Measurements from ENCODE around the gene AUTS2. TPM values are rescaled to one million over a fixed set of nuclear protein-coding genes. Genes with fewer than 3 reads are reported as not detected.

AUTS2 gene
- polyA plus RNA-seq, 3 donors, result 0.08 to 0.35 TPM; not detected in 1

DNA sequence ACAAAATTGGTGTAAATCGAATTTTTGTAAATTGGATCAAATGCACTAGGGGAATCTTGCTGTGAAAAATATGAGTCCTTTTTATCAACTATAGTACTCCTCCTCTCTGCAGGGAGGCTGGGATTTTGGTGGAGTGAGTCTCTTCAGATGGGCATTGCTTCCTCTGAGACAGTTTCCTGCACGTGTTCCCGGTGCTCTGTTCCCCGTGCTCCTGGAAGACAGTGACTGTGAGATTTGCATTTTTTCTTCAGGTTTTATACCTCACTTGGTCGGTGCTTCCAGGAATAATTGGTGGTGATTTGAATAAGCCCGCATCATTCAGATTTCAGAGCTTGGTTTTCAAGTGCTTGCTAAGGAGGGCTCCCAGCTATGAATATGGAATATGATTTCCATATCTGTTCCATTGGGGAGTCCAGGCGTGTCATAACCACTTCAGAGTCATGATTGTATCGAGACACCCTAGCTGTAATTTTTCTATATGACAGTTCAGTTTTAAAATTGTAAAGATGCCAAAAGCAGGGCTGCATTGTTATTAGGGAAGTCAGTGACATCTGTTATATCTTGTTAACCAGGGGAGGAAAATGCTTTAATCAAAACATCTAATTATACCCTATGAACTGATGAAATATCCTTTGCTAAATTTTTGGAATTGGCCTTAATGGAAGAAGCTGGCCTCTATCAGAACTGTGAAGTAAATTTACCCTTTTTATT lies 12.3 kb downstream of the AUTS2 start:
- Histone ChIP-seq H3K27me3 (ENCODE audit: control insufficient read depth in 2 of 2, insufficient read depth in 2 of 2, low read length in 2 of 2) (no peaks in the 10 kb centered on the region), H3K4me2 (replicated peaks; ENCODE audit: extremely low read depth, low read length, poor library complexity, severe bottlenecking) (no peak overlapping the region), H2AFZ (ENCODE audit: insufficient read depth, low read depth, low read length, poor library complexity, severe bottlenecking) (no peak overlapping the region), H3K4me1 (ENCODE audit: control insufficient read depth in 1 of 2, insufficient read depth in 2 of 2, low read length in 2 of 2) (no peaks in the 10 kb centered on the region), H3K9ac (ENCODE audit: insufficient read depth, low read length, poor library complexity, severe bottlenecking) (no peak overlapping the region), H3K79me2 (ENCODE audit: insufficient read depth, low read length) (no peaks in the 10 kb centered on the region), H3K27ac (ENCODE audit: low read depth in 1 of 2, low read length in 2 of 2) (no peak overlapping the region), H3K4me3 (replicated peaks in 1 of 3; ENCODE audit: low read depth in 2 of 3, low read length in 3 of 3) (no peak overlapping the region), H3K9me3 (replicated peaks in 1 of 2; ENCODE audit: control insufficient read depth in 1 of 2, insufficient read depth in 1 of 2, low read length in 2 of 2) (no peaks in the 10 kb centered on the region), H4K20me1 (ENCODE audit: insufficient read depth, low read length) (no peaks in the 10 kb centered on the region), H3K36me3 (replicated peaks in 1 of 2; ENCODE audit: control insufficient read depth in 1 of 2, insufficient read depth in 2 of 2, low read length in 2 of 2) (no peaks in the 10 kb centered on the region)
- intact Hi-C loops (cut with micrococcal nuclease), result no loop called here
- H3K4me1 Mint-ChIP-seq, result no peaks in the 10 kb centered on the region
- no peaks in the 10 kb centered on the region for H3K36me3 Mint-ChIP-seq
- H3K27ac Mint-ChIP-seq, result no peak overlapping the region
- H3K27me3 Mint-ChIP-seq (ENCODE audit: low read depth in 3 of 3), result peaks cover 0 to 4% (median 4%) of the 10 kb centered on the region in 3 donors
- H3K9me3 Mint-ChIP-seq, result no peaks in the 10 kb centered on the region
- H3K4me3 Mint-ChIP-seq, result no peak overlapping the region
- TF ChIP-seq, protein P1, sequence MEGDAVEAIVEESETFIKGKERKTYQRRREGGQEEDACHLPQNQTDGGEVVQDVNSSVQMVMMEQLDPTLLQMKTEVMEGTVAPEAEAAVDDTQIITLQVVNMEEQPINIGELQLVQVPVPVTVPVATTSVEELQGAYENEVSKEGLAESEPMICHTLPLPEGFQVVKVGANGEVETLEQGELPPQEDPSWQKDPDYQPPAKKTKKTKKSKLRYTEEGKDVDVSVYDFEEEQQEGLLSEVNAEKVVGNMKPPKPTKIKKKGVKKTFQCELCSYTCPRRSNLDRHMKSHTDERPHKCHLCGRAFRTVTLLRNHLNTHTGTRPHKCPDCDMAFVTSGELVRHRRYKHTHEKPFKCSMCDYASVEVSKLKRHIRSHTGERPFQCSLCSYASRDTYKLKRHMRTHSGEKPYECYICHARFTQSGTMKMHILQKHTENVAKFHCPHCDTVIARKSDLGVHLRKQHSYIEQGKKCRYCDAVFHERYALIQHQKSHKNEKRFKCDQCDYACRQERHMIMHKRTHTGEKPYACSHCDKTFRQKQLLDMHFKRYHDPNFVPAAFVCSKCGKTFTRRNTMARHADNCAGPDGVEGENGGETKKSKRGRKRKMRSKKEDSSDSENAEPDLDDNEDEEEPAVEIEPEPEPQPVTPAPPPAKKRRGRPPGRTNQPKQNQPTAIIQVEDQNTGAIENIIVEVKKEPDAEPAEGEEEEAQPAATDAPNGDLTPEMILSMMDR (IDR thresholded peaks at IDR 0.05), result no peak
- no peak for DNase-seq
- 0% methylated on average over 3 of the region's 8 CpGs for WGBS (ENCODE audit: insufficient coverage)

DNA sequence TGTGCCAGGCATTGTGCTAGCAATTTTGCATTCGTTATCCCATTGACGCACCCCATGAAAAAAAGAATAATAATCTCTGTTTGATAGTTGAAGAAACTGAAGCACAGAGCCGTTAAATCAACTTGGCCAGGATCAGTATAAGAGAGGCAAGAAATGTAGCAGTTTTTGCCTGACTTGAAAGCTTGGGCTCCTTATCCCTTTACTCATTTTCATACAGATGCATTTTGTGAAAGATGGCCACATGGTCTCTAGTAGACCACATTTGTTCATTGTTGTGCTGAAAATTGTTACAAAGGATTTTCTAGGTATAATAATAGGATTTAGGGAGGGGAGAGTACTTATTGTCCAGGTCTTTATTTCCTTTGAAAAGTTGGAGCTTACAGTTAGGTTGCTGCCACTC lies 14.7 kb downstream of the AUTS2 start:
- Histone ChIP-seq H3K4me2 (replicated peaks; ENCODE audit: extremely low read depth, low read length, poor library complexity, severe bottlenecking) (no peak overlapping the region), H4K20me1 (ENCODE audit: insufficient read depth, low read length) (no peaks in the 10 kb centered on the region), H3K27me3 (ENCODE audit: control insufficient read depth in 2 of 2, insufficient read depth in 2 of 2, low read length in 2 of 2) (no peaks in the 10 kb centered on the region), H2AFZ (ENCODE audit: insufficient read depth, low read depth, low read length, poor library complexity, severe bottlenecking) (no peak overlapping the region), H3K4me1 (ENCODE audit: control insufficient read depth in 1 of 2, insufficient read depth in 2 of 2, low read length in 2 of 2) (no peaks in the 10 kb centered on the region), H3K27ac (ENCODE audit: low read depth in 1 of 2, low read length in 2 of 2) (no peak overlapping the region), H3K36me3 (replicated peaks in 1 of 2; ENCODE audit: control insufficient read depth in 1 of 2, insufficient read depth in 2 of 2, low read length in 2 of 2) (no peaks in the 10 kb centered on the region), H3K79me2 (ENCODE audit: insufficient read depth, low read length) (no peaks in the 10 kb centered on the region), H3K9me3 (replicated peaks in 1 of 2; ENCODE audit: control insufficient read depth in 1 of 2, insufficient read depth in 1 of 2, low read length in 2 of 2) (no peaks in the 10 kb centered on the region), H3K9ac (ENCODE audit: insufficient read depth, low read length, poor library complexity, severe bottlenecking) (no peak overlapping the region), H3K4me3 (replicated peaks in 1 of 3; ENCODE audit: low read depth in 2 of 3, low read length in 3 of 3) (no peak overlapping the region)
- Mint-ChIP-seq H3K27ac (no peak overlapping the region), H3K9me3 (no peaks in the 10 kb centered on the region), H3K4me1 (no peaks in the 10 kb centered on the region), H3K27me3 (ENCODE audit: low read depth in 3 of 3) (no peaks in the 10 kb centered on the region), H3K36me3 (no peaks in the 10 kb centered on the region), H3K4me3 (no peak overlapping the region)
- no peak for DNase-seq
- TF ChIP-seq, protein P1 (IDR thresholded peaks at IDR 0.05), result no peak
- no CpG with 5 or more reads among the region's 3 CpGs for WGBS (ENCODE audit: insufficient coverage)
- intact Hi-C loops (cut with micrococcal nuclease), result no loop called here

Data from CD14-positive monocyte (primary cell).